ENCODE data around the gene PMPCA.

PMPCA gene

DNA sequence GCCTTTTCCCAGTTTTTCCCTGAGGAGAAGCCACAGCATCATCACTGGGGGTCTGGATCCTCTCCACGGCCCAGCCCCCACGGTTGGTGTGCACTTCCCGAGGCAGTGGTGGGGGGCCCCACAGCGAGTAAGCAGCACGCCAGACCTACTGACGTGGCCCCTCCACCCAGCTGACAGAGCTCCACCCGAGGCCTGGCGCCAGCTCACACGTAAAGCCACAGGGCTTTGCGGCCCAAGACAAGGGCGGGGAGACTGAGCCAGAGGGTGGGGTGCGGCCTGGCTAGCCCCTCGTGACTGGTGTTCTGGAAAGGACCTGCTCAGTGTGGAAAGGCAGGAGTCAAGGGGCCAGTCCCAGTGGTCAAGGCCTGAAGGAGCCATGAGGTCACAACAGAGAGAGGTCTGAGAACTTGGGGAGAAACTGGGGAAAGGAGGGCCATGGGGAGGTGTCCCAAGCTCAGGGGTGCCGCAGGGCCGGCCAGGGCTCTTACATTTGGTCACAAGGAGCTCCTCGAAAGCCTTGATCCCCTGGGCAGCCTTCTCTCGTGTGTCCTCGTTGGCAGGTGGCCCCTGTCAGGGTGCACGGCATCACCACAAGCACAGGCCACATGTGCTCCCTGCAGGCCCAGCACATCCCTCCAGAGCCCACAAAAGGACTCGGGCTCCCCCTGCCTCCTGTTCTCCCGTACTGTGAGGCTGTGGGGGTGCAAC lies 16.0 kb upstream of the PMPCA start:
- DNase-seq: no peak
- no peaks in the 10 kb centered on the region for H3K27me3 ChIP-seq (ENCODE audit: control insufficient read depth in 1 of 2, insufficient read depth in 1 of 2, low read length in 2 of 2)
- 97% methylated on average over 21 of the region's 21 CpGs for WGBS

DNA sequence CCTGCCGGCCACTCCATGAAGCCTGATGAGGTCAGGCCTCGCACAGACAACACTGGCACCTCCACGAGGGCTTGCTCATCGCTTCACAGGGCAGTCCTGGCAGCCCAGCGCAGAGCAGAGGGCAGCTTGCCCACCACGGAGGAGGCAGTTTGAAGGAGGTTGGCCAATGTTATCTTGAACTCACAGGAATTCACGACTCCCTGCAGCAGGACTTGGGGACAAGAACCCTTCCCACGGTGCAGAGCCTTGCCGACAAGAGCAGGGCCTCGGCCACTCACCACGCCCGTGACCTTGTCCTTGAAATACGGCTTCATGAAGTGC lies 15.5 kb upstream of the PMPCA start:
- no peaks in the 10 kb centered on the region for H3K27me3 ChIP-seq (ENCODE audit: control insufficient read depth in 1 of 2, insufficient read depth in 1 of 2, low read length in 2 of 2)
- 98% methylated on average over 13 of the region's 13 CpGs for WGBS
- no peak for DNase-seq

More for the DNA sequence above, 16.0 kb upstream of the PMPCA start:
- Histone ChIP-seq H2BK12ac (ENCODE audit: low read length in 2 of 2) (no peak overlapping the region), H2BK15ac (ENCODE audit: low read depth, poor library complexity, severe bottlenecking) (no peak overlapping the region), H3K79me1 (replicated peaks; ENCODE audit: low read length, poor library complexity, severe bottlenecking) (peaks cover 64% of the 10 kb centered on the region), H3K4ac (ENCODE audit: low read depth in 1 of 2, low read length in 2 of 2) (no peak overlapping the region), H3K4me1 (ENCODE audit: control insufficient read depth, insufficient read depth, low read depth, low read length) (peaks cover 13% of the 10 kb centered on the region), H3K9ac (ENCODE audit: low read length) (peak overlapping the region; percentile 77), H3K18ac (ENCODE audit: low read depth in 1 of 2, low read length in 2 of 2) (no peak overlapping the region), H3K4me3 (ENCODE audit: insufficient read depth in 1 of 2, low read depth in 1 of 2, low read length in 2 of 2) (no peak overlapping the region), H4K91ac (ENCODE audit: low read length) (no peak overlapping the region), H3K36me3 (ENCODE audit: control insufficient read depth in 1 of 2, insufficient read depth in 2 of 2, low read depth in 1 of 2, low read length in 2 of 2) (peaks cover 71 to 81% of the 10 kb centered on the region in 2 experiments), H3K9me3 (ENCODE audit: control insufficient read depth, low read length) (no peaks in the 10 kb centered on the region), H3K23ac (ENCODE audit: low read length in 2 of 2) (no peak overlapping the region), H4K8ac (ENCODE audit: low read length) (no peak overlapping the region), H3K27ac (ENCODE audit: low read length, poor library complexity, severe bottlenecking) (no peak overlapping the region), H3K14ac (ENCODE audit: low read length in 2 of 2) (no peak overlapping the region), H3K4me2 (ENCODE audit: low read length, poor library complexity, severe bottlenecking) (no peak overlapping the region), H2AK5ac (ENCODE audit: low read length, severe bottlenecking) (no peak overlapping the region), H2AFZ (ENCODE audit: low read depth, low read length) (no peak overlapping the region), H2BK120ac (ENCODE audit: low read depth, low read length) (no peak overlapping the region), H2BK5ac (ENCODE audit: low read depth, low read length, poor library complexity, severe bottlenecking) (no peak overlapping the region)

DNA sequence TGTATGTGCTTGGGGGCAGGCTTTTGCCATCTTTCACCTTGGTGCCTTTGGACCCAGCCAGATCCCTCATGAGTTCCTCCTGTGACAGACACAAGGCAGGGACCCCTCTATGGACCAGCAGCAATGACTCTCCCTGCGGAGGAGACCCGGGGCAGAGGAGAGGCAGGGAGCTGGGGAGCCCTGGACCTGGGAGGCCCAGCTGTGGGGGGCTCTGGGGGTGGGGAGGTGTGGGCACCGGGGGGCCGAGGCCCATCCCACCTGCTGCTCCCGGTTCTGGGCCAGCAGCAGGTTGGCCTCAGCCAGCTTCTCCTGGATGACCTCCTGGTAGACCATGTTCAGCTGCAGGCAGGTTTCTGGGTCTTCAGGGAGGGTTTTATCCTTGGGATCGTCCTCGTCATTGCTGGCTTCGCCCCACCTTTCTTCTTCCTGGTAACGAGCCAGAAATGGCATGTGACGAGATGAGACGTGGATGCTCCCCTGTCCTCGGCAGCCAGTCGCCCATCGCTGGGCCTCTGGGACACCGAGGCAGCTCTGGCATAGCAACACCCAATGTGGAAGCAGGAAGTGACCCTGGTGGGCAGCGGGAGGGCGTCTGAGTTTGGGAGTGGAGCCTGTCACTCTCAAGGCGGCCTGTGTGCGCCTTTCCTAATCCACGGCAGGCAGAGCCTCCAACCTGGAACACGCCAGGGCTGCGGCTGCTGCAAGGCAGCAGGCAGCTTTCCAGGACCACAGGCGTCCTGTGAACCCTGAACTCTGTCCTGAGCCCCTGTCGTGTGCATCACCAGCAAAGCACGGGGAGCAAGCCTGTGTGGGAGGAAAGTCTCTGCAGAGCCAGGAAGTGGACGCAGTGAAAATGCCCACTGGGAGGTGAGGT lies 14.9 kb upstream of the PMPCA start:
- 96% methylated on average over 26 of the region's 26 CpGs for WGBS
- Histone ChIP-seq H2AK5ac (ENCODE audit: low read length, severe bottlenecking) (no peak overlapping the region), H2BK12ac (ENCODE audit: low read length in 2 of 2) (no peak overlapping the region), H3K23ac (ENCODE audit: low read length in 2 of 2) (no peak overlapping the region), H2BK15ac (ENCODE audit: low read depth, poor library complexity, severe bottlenecking) (no peak overlapping the region), H3K27ac (ENCODE audit: low read length, poor library complexity, severe bottlenecking) (no peak overlapping the region), H3K27me3 (ENCODE audit: control insufficient read depth in 1 of 2, insufficient read depth in 1 of 2, low read length in 2 of 2) (no peaks in the 10 kb centered on the region), H3K79me1 (replicated peaks; ENCODE audit: low read length, poor library complexity, severe bottlenecking) (peaks cover 59% of the 10 kb centered on the region), H3K9me3 (ENCODE audit: control insufficient read depth, low read length) (no peaks in the 10 kb centered on the region), H2BK5ac (ENCODE audit: low read depth, low read length, poor library complexity, severe bottlenecking) (no peak overlapping the region), H4K91ac (ENCODE audit: low read length) (no peak overlapping the region), H2BK120ac (ENCODE audit: low read depth, low read length) (no peak overlapping the region), H3K36me3 (ENCODE audit: control insufficient read depth in 1 of 2, insufficient read depth in 2 of 2, low read depth in 1 of 2, low read length in 2 of 2) (peaks cover 64 to 74% of the 10 kb centered on the region in 2 experiments), H3K4me3 (ENCODE audit: insufficient read depth in 1 of 2, low read depth in 1 of 2, low read length in 2 of 2) (no peak overlapping the region), H2AFZ (ENCODE audit: low read depth, low read length) (no peak overlapping the region), H4K8ac (ENCODE audit: low read length) (no peak overlapping the region), H3K4me2 (ENCODE audit: low read length, poor library complexity, severe bottlenecking) (no peak overlapping the region), H3K14ac (ENCODE audit: low read length in 2 of 2) (no peak overlapping the region), H3K4me1 (ENCODE audit: control insufficient read depth, insufficient read depth, low read depth, low read length) (peaks cover 17% of the 10 kb centered on the region), H3K9ac (ENCODE audit: low read length) (peak overlapping the region; percentile 73), H3K18ac (ENCODE audit: low read depth in 1 of 2, low read length in 2 of 2) (no peak overlapping the region), H3K4ac (ENCODE audit: low read depth in 1 of 2, low read length in 2 of 2) (no peak overlapping the region)
- DNase-seq: no peak

More for the DNA sequence above, 15.5 kb upstream of the PMPCA start:
- no peak overlapping the region for H3K27ac ChIP-seq (ENCODE audit: low read length, poor library complexity, severe bottlenecking)
- peaks cover 59% of the 10 kb centered on the region for H3K79me1 ChIP-seq (replicated peaks; ENCODE audit: low read length, poor library complexity, severe bottlenecking)
- no peak overlapping the region for H3K14ac ChIP-seq (ENCODE audit: low read length in 2 of 2)
- no peak overlapping the region for H2BK5ac ChIP-seq (ENCODE audit: low read depth, low read length, poor library complexity, severe bottlenecking)
- no peak overlapping the region for H3K18ac ChIP-seq (ENCODE audit: low read depth in 1 of 2, low read length in 2 of 2)
- no peak overlapping the region for H2BK15ac ChIP-seq (ENCODE audit: low read depth, poor library complexity, severe bottlenecking)
- H2BK120ac ChIP-seq (ENCODE audit: low read depth, low read length): no peak overlapping the region
- H3K9me3 ChIP-seq (ENCODE audit: control insufficient read depth, low read length): no peaks in the 10 kb centered on the region
- no peak overlapping the region for H3K4me2 ChIP-seq (ENCODE audit: low read length, poor library complexity, severe bottlenecking)
- no peak overlapping the region for H3K4me3 ChIP-seq (ENCODE audit: insufficient read depth in 1 of 2, low read depth in 1 of 2, low read length in 2 of 2)
- no peak overlapping the region for H3K23ac ChIP-seq (ENCODE audit: low read length in 2 of 2)
- no peak overlapping the region for H4K91ac ChIP-seq (ENCODE audit: low read length)
- no peak overlapping the region for H4K8ac ChIP-seq (ENCODE audit: low read length)
- no peak overlapping the region for H2AK5ac ChIP-seq (ENCODE audit: low read length, severe bottlenecking)
- H2AFZ ChIP-seq (ENCODE audit: low read depth, low read length): no peak overlapping the region
- no peak overlapping the region for H2BK12ac ChIP-seq (ENCODE audit: low read length in 2 of 2)
- peaks cover 13% of the 10 kb centered on the region for H3K4me1 ChIP-seq (ENCODE audit: control insufficient read depth, insufficient read depth, low read depth, low read length)
- peaks cover 66 to 76% of the 10 kb centered on the region in 2 experiments for H3K36me3 ChIP-seq (ENCODE audit: control insufficient read depth in 1 of 2, insufficient read depth in 2 of 2, low read depth in 1 of 2, low read length in 2 of 2)
- H3K4ac ChIP-seq (ENCODE audit: low read depth in 1 of 2, low read length in 2 of 2): no peak overlapping the region
- H3K9ac ChIP-seq (ENCODE audit: low read length): peak overlapping the region; percentile 73

DNA sequence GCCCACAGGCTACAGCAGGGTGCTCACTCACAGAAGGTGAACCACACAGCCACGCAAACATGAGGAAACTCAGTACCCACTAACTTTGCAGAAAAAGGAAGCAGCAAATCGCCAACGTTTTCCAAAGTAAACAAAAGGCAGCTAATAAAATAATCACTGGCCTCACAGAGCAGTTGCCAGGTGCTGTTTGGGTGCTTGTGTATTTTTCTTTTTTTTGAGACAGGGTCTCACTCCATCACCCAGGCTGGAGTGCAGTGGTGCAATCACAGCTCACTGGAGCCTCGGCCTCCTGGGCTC lies 14.3 kb upstream of the PMPCA start:
- no peak overlapping the region for H3K4ac ChIP-seq (ENCODE audit: low read depth in 1 of 2, low read length in 2 of 2)
- peaks cover 61 to 75% of the 10 kb centered on the region in 2 experiments for H3K36me3 ChIP-seq (ENCODE audit: control insufficient read depth in 1 of 2, insufficient read depth in 2 of 2, low read depth in 1 of 2, low read length in 2 of 2)
- H3K4me2 ChIP-seq (ENCODE audit: low read length, poor library complexity, severe bottlenecking): no peak overlapping the region
- H4K91ac ChIP-seq (ENCODE audit: low read length): no peak overlapping the region
- no peak overlapping the region for H3K4me3 ChIP-seq (ENCODE audit: insufficient read depth in 1 of 2, low read depth in 1 of 2, low read length in 2 of 2)
- no peaks in the 10 kb centered on the region for H3K9me3 ChIP-seq (ENCODE audit: control insufficient read depth, low read length)
- H2BK5ac ChIP-seq (ENCODE audit: low read depth, low read length, poor library complexity, severe bottlenecking): no peak overlapping the region
- no peak overlapping the region for H2AFZ ChIP-seq (ENCODE audit: low read depth, low read length)
- no peak overlapping the region for H3K18ac ChIP-seq (ENCODE audit: low read depth in 1 of 2, low read length in 2 of 2)
- WGBS: 86% methylated on average over 4 of the region's 4 CpGs
- H3K23ac ChIP-seq (ENCODE audit: low read length in 2 of 2): no peak overlapping the region
- H4K8ac ChIP-seq (ENCODE audit: low read length): no peak overlapping the region
- peaks cover 18% of the 10 kb centered on the region for H3K4me1 ChIP-seq (ENCODE audit: control insufficient read depth, insufficient read depth, low read depth, low read length)
- no peak overlapping the region for H2AK5ac ChIP-seq (ENCODE audit: low read length, severe bottlenecking)
- H3K27me3 ChIP-seq (ENCODE audit: control insufficient read depth in 1 of 2, insufficient read depth in 1 of 2, low read length in 2 of 2): no peaks in the 10 kb centered on the region
- H2BK12ac ChIP-seq (ENCODE audit: low read length in 2 of 2): no peak overlapping the region
- H3K9ac ChIP-seq (ENCODE audit: low read length): no peak overlapping the region
- no peak overlapping the region for H2BK120ac ChIP-seq (ENCODE audit: low read depth, low read length)
- H3K27ac ChIP-seq (ENCODE audit: low read length, poor library complexity, severe bottlenecking): no peak overlapping the region
- peaks cover 59% of the 10 kb centered on the region for H3K79me1 ChIP-seq (replicated peaks; ENCODE audit: low read length, poor library complexity, severe bottlenecking)
- H3K14ac ChIP-seq (ENCODE audit: low read length in 2 of 2): no peak overlapping the region
- H2BK15ac ChIP-seq (ENCODE audit: low read depth, poor library complexity, severe bottlenecking): no peak overlapping the region
- DNase-seq: no peak
